Ovary (tissue), 3 donors: ENCODE results near the gene STIMATE.

Experiments
- CTCF ChIP-seq, 3 donors: fragments of 450-650 bp in 2 of 3; fragments of 200-600 bp in 1 of 3; IDR thresholded peaks; one replicate each; pipeline versions ENCODE4 v1.5.1 to v1.8.0; 2016 to 2022; ENCODE audit warnings: antibody characterized with exemption in 3 of 3, mild to moderate bottlenecking in 1 of 3
- POLR2A ChIP-seq: fragments of 450-650 bp; IDR thresholded peaks from one replicate; pipeline ENCODE4 v1.6.1; 2017; ENCODE audit warnings: antibody characterized with exemption, mild to moderate bottlenecking, moderate library complexity
- donor health status: DM: no; HTN: no; CAD: no.

GRCh38 chr3:52839892-52840545, 57.3 kb downstream of the STIMATE start:
- TF ChIP-seq CTCF (IDR thresholded peaks at IDR 0.05) (no peak), POLR2A (no peak)
